Endodermal cell (in vitro differentiated cells): Measurements from ENCODE around the gene STK39. TPM values are rescaled to one million over a fixed set of nuclear protein-coding genes. Genes with fewer than 3 reads are reported as not detected.

Experiments
- DNase-seq: peaks from one replicate; pipeline ENCODE4 v3.0.0-alpha.2; 2017
- H3K27ac ChIP-seq: 2 replicates; pipeline ENCODE4 v1.5.1; 2013; ENCODE audit warnings: mild to moderate bottlenecking, low read depth, low read length, moderate library complexity
- H3K27me3 ChIP-seq: 2 replicates; pipeline ENCODE4 v1.6.1; 2013; ENCODE audit warnings: mild to moderate bottlenecking, low read length, moderate library complexity; ENCODE audit not compliant: insufficient read depth, control insufficient read depth, poor library complexity, severe bottlenecking
- H3K36me3 ChIP-seq: 2 replicates; pipeline ENCODE4 v1.7.0; 2013; ENCODE audit warnings: mild to moderate bottlenecking, low read length, moderate library complexity; ENCODE audit not compliant: control insufficient read depth, insufficient read depth
- H3K4me1 ChIP-seq: one replicate; pipeline ENCODE4 v1.7.0; 2013; ENCODE audit warnings: low read length; ENCODE audit not compliant: control insufficient read depth, insufficient read depth
- H3K4me3 ChIP-seq: 2 replicates; pipeline ENCODE4 v1.5.1; 2013; ENCODE audit warnings: mild to moderate bottlenecking, low read length, moderate library complexity
- H3K9ac ChIP-seq: 2 replicates; pipeline ENCODE4 v1.6.1; 2013; ENCODE audit warnings: mild to moderate bottlenecking, low read length, moderate library complexity; ENCODE audit not compliant: poor library complexity, severe bottlenecking; ENCODE audit errors: extremely low read depth
- H3K9me3 ChIP-seq: 2 replicates; pipeline ENCODE4 v1.6.1; 2013; ENCODE audit warnings: mild to moderate bottlenecking, low read length, moderate library complexity; ENCODE audit not compliant: control insufficient read depth
- H3K27ac Mint-ChIP-seq: 2 replicates; pipeline ENCODE4 v1.8.0; 2020; ENCODE audit warnings: mixed read lengths
- H3K27me3 Mint-ChIP-seq: 2 replicates; pipeline ENCODE4 v1.8.0; 2021; ENCODE audit warnings: mild to moderate bottlenecking, mixed read lengths; ENCODE audit not compliant: insufficient read depth
- H3K36me3 Mint-ChIP-seq: 2 replicates; pipeline ENCODE4 v1.8.0; 2020; ENCODE audit warnings: low read depth, mixed read lengths
- H3K4me1 Mint-ChIP-seq: 2 replicates; pipeline ENCODE4 v1.8.0; 2020; ENCODE audit warnings: mixed read lengths
- H3K4me3 Mint-ChIP-seq: 2 replicates; pipeline ENCODE4 v1.8.0; 2020; ENCODE audit warnings: mild to moderate bottlenecking, moderate library complexity, mixed read lengths
- H3K9me3 Mint-ChIP-seq: 2 replicates; pipeline ENCODE4 v1.8.0; 2020; ENCODE audit warnings: mild to moderate bottlenecking, mixed read lengths
- WGBS, 2 experiments: methylation state at CpG; one replicate each; pipeline versions ENCODE4 v1.1.5 to v1.1.7; 2013; ENCODE audit warnings: missing lambda C conversion rate in 2 of 2, mixed read lengths in 1 of 2; ENCODE audit not compliant: insufficient coverage in 1 of 2, insufficient read length in 1 of 2; 5-methylcytosine and 5-hydroxymethylcytosine counted together
- total RNA-seq, 2 donors: library from RNA; stranded (reverse); fragmentation: NEBNext Ultra II Directional in 1 of 2; extraction: Animal tissue kit (Norgen Biotek cat#: 25700) in 1 of 2; gene quantifications; 2 replicates in 1 of 2; 3 replicates in 1 of 2; pipeline ENCODE4 v1.2.1, GENCODE V29; 2021
- TF ChIP-seq, protein P1 (sequence below): fragments of 200-600 bp; sonication (generic); conservative IDR thresholded peaks from 2 replicates; pipeline ENCODE4 v1.5.0; 2021; ENCODE audit warnings: antibody characterized with exemption, mild to moderate bottlenecking

The STK39 gene
- total RNA-seq, 2 donors from 2014 or later, result 22.3 to 31.5 TPM

- no peaks in the 10 kb centered on the region for H3K9me3 Mint-ChIP-seq
- no peaks in the 10 kb centered on the region for H3K4me1 Mint-ChIP-seq
- no peaks in the 10 kb centered on the region for H3K27me3 ChIP-seq
- H3K4me3 ChIP-seq, result no peak overlapping the region
- TF ChIP-seq, protein P1, sequence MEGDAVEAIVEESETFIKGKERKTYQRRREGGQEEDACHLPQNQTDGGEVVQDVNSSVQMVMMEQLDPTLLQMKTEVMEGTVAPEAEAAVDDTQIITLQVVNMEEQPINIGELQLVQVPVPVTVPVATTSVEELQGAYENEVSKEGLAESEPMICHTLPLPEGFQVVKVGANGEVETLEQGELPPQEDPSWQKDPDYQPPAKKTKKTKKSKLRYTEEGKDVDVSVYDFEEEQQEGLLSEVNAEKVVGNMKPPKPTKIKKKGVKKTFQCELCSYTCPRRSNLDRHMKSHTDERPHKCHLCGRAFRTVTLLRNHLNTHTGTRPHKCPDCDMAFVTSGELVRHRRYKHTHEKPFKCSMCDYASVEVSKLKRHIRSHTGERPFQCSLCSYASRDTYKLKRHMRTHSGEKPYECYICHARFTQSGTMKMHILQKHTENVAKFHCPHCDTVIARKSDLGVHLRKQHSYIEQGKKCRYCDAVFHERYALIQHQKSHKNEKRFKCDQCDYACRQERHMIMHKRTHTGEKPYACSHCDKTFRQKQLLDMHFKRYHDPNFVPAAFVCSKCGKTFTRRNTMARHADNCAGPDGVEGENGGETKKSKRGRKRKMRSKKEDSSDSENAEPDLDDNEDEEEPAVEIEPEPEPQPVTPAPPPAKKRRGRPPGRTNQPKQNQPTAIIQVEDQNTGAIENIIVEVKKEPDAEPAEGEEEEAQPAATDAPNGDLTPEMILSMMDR, result no peak
- H3K9ac ChIP-seq, result no peak overlapping the region
- H3K27ac Mint-ChIP-seq, result no peak overlapping the region
- H3K36me3 Mint-ChIP-seq, result peaks cover 18% of the 10 kb centered on the region
- no peaks in the 10 kb centered on the region for H3K27me3 Mint-ChIP-seq
- H3K9me3 ChIP-seq, result no peaks in the 10 kb centered on the region
- no peak for DNase-seq
- H3K27ac ChIP-seq, result no peak overlapping the region
- WGBS, 2 experiments, result 94 to 100% methylated on average over 1 to 2 of the region's 2 CpGs
- no peak overlapping the region for H3K4me3 Mint-ChIP-seq
- no peaks in the 10 kb centered on the region for H3K4me1 ChIP-seq
- peaks cover 3% of the 10 kb centered on the region for H3K36me3 ChIP-seq
Measured at GRCh38 chr2:168114040-168114439, 133.4 kb downstream of the STK39 start.

DNA sequence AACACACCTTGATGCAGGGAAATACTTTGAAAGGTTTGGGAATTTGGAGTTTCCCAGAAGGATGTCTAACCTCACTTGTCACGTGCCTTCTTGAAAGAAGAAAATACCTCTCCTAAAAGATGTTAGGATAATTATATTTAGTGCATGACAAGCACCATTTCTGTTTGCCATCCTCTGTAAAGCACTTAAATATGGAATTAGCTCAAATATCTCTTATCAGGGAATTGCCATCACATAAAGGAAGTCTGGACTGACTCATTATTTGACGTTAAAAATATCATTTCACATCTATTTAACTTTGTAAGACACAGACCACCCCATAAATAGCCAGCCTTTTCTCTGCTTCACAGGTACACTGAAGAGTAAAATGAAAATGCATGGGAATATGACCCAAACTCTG lies 140.1 kb downstream of the STK39 start:
- 92 to 100% methylated on average over 1 to 2 of the region's 2 CpGs for WGBS, 2 experiments
- H3K9ac ChIP-seq, result no peak overlapping the region
- no peaks in the 10 kb centered on the region for H3K9me3 ChIP-seq
- no peaks in the 10 kb centered on the region for H3K27me3 ChIP-seq
- TF ChIP-seq, protein P1, result no peak
- no peaks in the 10 kb centered on the region for H3K4me1 ChIP-seq
- H3K9me3 Mint-ChIP-seq, result peaks cover 3% of the 10 kb centered on the region
- H3K27me3 Mint-ChIP-seq, result no peaks in the 10 kb centered on the region
- DNase-seq, result no peak
- H3K4me3 ChIP-seq, result no peak overlapping the region
- H3K27ac ChIP-seq, result no peak overlapping the region
- no peak overlapping the region for H3K27ac Mint-ChIP-seq
- H3K36me3 Mint-ChIP-seq, result peaks cover 8% of the 10 kb centered on the region
- no peaks in the 10 kb centered on the region for H3K4me1 Mint-ChIP-seq
- H3K4me3 Mint-ChIP-seq, result no peak overlapping the region
- H3K36me3 ChIP-seq, result no peaks in the 10 kb centered on the region

- no peak overlapping the region for H3K27ac Mint-ChIP-seq
- Histone ChIP-seq H3K27ac (no peak overlapping the region), H3K27me3 (no peaks in the 10 kb centered on the region), H3K9me3 (no peaks in the 10 kb centered on the region), H3K36me3 (no peaks in the 10 kb centered on the region), H3K4me1 (no peaks in the 10 kb centered on the region), H3K4me3 (no peak overlapping the region), H3K9ac (no peak overlapping the region)
- H3K27me3 Mint-ChIP-seq, result no peaks in the 10 kb centered on the region
- H3K9me3 Mint-ChIP-seq, result peaks cover 8% of the 10 kb centered on the region
- WGBS, 2 experiments, result 93 to 100% methylated on average over 2 to 3 of the region's 3 CpGs
- H3K36me3 Mint-ChIP-seq, result peaks cover 17% of the 10 kb centered on the region
- no peaks in the 10 kb centered on the region for H3K4me1 Mint-ChIP-seq
- H3K4me3 Mint-ChIP-seq, result no peak overlapping the region
- no peak for DNase-seq
- TF ChIP-seq, protein P1, result no peak
Measured at GRCh38 chr2:168105127-168105683, 142.2 kb downstream of the STK39 start.
